HS-27A (cell line): Measurements from ENCODE around the gene BNC2.
"Not testable (repeated sequence)": the region's sequence is repeated elsewhere in the genome, so short reads cannot be mapped to it uniquely, and the experiment has no call there.

Source experiments
- DNase-seq: peaks from one replicate; pipeline ENCODE4 v3.0.0-alpha.2; 2012; ENCODE audit warnings: low read depth, missing footprints

BNC2 gene, protein sequence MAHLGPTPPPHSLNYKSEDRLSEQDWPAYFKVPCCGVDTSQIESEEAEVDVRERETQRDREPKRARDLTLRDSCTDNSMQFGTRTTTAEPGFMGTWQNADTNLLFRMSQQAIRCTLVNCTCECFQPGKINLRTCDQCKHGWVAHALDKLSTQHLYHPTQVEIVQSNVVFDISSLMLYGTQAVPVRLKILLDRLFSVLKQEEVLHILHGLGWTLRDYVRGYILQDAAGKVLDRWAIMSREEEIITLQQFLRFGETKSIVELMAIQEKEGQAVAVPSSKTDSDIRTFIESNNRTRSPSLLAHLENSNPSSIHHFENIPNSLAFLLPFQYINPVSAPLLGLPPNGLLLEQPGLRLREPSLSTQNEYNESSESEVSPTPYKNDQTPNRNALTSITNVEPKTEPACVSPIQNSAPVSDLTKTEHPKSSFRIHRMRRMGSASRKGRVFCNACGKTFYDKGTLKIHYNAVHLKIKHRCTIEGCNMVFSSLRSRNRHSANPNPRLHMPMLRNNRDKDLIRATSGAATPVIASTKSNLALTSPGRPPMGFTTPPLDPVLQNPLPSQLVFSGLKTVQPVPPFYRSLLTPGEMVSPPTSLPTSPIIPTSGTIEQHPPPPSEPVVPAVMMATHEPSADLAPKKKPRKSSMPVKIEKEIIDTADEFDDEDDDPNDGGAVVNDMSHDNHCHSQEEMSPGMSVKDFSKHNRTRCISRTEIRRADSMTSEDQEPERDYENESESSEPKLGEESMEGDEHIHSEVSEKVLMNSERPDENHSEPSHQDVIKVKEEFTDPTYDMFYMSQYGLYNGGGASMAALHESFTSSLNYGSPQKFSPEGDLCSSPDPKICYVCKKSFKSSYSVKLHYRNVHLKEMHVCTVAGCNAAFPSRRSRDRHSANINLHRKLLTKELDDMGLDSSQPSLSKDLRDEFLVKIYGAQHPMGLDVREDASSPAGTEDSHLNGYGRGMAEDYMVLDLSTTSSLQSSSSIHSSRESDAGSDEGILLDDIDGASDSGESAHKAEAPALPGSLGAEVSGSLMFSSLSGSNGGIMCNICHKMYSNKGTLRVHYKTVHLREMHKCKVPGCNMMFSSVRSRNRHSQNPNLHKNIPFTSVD

DNA sequence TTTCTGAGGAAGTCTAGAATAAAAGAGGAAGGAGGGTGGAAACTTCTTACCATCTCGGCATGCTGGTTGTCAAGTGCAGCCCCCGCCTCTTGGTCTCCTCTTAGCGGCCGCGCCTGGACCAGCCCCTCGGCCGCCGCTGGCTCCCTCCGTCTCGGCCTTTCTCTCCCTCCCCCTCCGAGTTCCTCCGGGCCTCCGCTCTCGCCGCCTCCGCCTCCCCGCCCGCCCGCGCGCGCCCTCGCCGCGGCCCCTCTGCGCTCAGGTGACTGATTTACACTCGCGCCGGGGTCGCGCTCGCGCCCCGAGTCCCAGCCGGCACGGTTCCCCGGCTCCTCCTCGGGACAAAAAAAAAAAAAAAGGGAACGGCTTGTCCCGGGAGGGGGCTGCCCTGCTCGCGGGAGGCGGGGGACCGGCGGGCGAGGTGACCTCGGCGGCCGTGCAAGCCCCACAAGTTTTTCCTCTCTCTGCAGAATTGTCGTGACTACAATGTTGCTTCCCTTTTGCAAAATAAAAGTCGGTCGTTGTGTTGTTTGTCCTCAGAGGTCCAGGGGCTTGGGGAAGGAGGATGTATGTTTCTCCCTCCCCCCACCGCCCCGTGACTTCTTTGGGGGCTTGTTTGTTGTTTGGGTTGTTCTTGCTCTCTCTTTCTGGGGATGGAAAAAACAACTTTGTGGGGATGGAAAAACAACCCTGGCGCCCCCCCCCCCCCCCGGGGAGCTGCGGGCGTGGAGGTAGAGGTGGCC is at the start of gene BNC2:
Gene BNC2, minus strand, starts transcription at position 75 of the 740 bp plus-strand sequence. Its CDS starts 22 bp downstream, at position 53.
- no peak for DNase-seq

DNA sequence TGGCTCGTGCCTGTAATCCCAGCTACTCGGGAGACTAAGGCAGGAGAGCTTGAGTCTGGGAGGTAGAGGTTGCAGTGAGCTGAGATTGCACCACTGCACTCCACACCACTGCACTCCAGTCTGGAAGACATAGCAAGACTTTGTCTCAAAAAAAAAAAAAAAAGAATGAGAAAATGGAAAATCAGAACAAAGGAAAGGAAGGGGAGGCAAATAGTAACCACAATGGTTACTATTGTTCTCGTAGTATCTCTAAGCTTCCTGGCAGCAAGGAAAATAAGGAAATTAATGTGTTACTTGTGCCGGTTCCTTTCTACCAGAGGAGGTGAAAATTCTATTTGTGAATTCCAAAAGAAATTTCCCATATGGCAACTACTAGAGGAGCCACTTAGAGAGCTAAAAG is 48.5 kb upstream of the BNC2 start:
- DNase-seq = no peak

DNA sequence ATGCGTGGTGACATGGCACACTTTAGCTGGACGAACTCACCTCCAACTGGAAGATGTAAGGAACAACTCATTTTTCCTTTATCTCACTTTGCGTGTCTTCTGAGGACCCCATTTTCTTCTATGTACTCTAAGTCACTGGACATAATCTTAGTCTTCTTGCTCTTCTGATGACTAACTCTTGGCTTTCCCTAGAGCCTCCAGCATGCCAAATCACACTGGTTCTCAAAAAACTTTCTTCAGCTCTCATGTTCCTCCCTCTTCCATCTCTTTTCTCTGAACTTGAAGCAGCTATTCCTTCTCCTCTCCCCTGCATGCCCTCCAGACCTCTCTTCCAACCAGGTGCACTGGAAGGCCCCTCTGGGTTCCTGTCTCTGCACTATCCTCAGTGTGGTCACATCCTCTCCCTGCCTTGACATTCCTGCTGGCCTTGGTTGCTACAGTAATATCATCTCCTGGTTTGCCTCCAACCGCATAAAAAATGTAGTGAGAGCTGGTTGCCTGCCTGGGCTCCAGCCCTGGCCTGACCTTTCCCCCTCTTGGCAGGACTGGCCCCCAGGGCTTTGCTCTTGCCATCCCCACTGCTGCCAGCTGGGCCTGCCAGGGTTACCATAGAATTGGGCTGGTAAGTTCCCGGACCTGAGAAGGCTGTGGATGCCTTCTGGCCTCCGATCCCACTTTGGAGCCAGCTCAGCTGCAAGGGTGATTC is 44.8 kb upstream of the BNC2 start:
- DNase-seq = no peak

DNA sequence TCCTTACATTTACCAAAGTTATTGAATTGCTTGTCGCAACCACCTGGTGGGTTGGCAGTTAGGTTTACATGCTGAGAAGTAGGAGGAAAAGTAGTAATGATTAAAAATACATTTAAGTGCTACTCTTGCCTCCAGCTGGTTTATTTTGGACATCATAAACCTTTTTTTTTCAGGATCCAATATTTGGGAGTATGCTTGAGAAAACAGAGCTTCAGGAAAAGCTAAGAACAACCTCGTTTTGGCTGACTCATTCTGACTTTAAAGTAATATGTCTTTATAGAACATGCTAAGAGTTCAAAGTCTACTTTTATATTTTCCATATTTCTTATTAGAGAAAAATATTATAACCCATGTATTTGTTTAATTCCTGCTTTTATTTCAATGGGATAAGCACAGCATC is 41.7 kb upstream of the BNC2 start:
- DNase-seq = no peak

DNA sequence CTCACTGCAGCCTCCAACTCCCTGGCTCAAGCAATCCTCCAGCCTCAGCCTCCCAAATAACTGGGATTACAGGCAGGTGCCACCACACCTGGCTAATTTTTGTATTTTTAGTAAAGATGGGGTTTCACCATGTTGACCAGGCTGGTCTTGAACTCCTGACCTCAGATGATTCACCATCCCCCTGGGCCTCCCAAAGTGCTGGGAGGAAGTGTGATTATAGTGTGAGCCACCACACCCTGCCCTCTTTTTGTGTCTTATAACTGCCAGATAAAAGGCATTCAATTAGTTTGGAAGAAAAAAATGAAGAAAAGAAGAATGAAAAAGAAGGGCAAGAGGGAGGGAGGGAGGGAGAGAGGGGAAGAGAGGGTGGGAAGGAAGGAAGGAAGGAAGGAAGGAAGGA is 37.7 kb upstream of the BNC2 start:
- not testable (repeated sequence) for DNase-seq

DNA sequence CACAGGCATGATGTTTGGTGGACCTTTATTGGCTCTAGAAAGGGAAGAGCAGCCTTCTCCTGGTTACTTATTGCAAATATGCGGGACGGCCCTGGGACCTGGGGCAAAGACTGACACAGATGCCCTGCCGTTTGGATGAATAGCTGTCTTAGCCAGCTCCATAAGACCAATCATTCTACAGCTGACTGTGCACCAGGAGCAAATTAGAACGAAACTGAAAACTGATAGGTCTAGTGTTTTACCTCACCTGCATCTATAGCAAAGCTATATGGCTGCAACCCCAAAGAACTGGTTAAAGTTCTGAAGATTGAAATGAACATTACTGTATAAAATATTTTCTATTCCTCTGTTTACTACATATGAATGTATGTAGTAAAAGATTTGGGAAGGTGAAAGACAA is 34.2 kb upstream of the BNC2 start:
- DNase-seq = no peak

DNA sequence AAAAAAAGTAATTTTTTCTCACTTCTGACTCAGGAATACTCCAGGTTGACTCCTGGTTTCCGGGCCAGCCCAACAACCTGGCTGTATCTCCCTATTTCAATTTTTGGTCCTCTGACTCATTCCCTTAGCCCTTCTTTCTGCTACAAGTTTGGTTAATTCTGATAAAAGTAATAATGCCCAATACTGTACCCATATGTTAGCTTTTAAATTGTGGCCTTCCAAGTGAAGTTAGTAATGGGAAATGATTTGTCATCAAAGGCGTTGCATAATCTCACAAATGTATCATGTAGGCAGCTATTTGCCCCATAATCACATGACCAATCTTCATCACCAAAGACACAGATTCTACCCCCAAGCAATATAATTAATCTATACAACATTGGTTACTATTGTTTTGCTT is 31.1 kb upstream of the BNC2 start:
- DNase-seq = no peak

DNA sequence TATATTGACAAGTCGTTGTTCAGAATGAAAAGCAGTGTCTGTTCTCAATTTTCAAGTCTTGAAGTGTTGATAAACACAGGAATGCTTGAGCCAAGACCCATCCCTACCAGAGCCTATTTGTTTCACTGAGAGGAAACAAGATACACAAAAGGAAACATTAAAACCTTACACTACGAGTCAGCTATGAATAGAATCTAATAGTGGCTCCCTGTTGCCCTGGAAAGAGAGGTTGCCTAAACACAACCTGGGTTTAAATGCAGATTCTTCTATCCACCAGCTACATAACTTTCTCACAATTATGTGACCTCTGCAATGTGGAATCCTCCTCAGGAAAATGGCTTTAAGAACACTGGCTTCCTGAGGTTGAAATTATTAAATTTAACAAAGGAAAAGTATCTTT is 29.1 kb upstream of the BNC2 start:
- DNase-seq = no peak

DNA sequence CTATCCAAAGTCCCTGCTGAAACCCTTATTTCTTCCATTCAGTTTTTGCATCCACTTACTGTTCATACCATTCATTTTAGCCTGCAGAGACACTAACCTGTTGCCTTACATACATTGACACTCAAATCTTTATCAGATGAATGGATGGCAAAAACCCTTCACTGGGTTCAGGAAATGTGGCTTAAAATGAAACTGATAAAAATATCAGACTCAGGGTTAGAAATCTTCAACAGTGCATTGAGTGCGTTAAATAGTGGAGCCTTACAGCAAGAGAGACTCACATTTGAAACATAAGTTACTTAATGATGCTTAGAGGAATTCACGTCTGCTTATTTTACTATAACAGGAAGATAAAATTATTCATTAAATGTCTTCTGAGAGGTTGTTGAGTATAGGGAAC is 28.0 kb upstream of the BNC2 start:
- DNase-seq = no peak

DNA sequence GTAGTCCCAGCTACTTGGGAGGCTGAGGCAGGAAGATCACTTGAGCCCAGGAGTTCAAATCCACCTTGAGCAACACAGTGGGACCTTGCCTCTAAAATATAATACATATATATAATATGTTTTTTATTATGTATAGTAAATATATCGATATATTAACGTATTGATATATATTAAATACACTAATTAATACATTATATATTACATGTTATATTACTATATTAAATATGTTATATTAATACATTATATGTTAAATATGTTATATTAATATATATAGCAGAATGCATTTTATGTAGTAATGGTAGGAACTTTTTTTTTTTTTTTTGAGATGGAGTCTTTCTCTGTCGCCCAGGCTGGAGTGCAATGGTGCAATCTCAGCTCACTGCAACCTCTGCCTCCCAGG is 18.1 kb upstream of the BNC2 start:
- DNase-seq = no peak

DNA sequence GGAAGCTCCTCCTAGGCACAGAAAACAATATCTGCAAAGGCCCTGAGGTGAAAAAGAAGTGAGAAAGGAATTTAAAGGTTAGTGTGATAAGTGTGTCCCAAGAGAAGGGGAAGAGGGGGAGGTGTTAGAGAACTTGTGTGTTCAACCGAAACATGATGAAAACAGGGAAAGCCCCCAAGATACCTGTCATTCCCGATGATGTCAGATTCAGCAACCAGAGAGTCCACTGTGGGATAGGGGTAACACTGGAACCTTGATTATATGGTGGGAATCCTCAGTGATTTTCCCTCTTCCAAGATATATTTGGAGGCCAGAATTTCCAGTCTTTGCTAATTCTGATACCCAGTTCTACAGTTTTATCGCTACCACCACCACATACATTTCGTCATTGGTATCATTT is 15.5 kb upstream of the BNC2 start:
- no peak for DNase-seq

DNA sequence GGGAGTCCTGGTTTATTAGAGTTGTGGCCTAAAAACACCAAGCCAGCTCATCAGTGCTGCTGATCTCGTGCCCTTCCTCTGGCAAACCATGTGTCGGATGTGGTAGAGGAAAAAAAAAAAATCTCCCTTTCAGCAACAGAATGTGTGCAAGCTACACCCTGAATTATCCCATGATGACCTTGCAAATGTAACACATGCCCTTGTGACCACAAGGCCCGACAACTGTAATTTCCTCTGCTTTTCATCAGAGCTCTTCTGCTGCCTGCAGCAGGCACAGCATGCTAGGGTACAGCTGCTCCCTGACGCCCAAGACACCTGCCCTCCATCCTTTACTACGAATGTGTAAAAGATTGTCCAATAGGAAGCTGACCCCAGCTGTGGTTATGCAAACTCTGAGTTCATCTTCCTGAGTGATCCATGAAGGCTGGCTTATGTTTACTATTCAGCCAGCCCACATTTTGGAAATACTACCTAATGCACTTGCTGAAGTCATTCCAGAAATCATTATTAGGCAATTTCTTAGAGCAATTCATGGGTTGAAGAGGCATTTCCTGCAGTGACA is 14.6 kb upstream of the BNC2 start:
- DNase-seq = no peak

DNA sequence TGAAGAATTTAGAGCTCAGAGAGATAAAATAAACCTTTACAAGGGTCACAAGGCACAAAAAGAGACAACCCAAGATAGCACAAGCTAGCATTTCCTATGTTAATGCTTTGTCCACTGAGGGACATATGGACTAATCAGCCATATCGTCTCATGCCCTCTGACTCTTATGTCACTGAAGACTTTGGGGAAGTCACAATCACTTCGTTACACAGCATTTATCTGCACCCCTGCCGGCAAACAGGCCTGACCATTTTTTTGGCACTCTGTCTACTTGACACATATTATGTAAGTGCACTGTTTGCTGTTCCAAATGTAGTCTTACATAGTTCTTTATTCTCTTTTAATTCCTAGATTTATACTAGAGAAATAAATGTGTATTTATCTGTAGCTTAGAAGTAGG is 13.9 kb upstream of the BNC2 start:
- DNase-seq = no peak

DNA sequence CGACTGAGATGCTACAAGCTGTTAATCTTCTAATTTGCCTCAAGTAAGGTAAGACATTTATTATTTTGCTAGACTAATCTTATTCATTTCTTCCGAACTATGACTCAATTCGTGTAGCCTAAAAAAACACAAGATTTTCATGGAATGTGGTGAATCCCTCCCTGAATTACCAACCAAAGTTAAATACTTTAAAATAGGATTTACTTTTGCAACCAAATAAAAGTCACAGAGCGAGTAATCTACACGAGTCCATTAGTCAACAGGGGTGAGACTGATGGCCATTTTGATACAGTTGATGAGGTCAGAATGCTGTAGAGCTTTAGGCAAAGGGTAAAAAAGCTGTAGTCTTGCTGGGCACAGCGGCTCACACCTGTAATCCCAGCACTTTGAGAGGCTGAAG is 13.1 kb upstream of the BNC2 start:
- DNase-seq = no peak

DNA sequence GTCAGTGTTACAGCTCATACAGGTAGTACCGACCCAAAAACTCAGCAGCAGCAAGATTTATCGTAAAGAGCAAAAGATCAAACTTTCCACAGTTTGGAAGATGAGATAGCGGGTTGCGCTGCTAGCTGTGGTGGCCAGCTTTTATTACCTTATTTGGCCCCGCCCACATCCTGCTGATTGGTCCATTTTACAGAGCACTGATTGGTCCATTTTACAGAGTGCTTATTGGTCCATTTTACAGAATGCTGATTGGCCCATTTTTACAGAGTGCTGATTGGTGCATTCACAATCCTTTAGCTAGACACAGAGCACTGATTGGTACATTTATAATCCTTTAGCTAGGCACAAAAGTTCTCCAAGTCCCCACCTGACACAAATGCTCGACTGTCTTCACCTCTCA is 12.0 kb upstream of the BNC2 start:
- not testable (repeated sequence) for DNase-seq

DNA sequence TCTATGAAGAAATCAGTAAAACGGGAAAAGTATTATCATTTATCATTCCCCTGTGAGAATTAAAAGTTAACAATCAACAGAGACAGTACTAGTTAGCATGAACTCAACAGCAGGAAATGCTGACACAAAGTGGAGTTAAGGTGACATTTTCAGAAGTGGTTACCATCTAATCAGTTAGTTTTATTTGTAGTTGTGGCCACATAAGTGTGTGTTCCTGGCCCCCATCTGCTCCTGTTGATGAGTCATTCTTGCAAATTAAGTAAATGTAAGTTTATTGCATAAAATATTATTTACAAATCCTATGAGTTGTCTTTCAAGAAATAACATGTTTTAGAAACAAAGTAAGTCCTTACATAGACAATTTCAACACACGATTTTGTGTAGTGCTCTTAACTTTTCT is 8.9 kb upstream of the BNC2 start:
- DNase-seq = no peak

DNA sequence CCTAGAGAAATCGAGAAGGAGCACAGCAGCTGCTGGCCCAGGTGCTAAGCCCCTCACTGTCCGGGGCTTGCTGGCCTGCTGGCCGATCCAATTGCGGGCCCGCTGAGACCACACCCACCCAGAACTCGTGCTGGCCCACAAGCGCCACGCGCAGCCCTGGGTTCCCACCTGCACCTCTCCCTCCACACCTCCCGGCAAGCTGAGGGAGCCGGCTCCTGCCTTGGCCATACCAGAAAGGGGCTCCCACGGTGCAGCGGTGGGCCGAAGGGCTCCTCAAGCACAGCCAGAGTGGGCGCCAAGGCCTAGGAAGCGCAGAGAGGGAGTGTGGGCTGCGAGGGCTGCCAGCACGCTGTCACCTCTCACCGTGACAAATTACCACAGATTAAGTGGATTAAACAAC is 6.8 kb upstream of the BNC2 start:
- no peak for DNase-seq

DNA sequence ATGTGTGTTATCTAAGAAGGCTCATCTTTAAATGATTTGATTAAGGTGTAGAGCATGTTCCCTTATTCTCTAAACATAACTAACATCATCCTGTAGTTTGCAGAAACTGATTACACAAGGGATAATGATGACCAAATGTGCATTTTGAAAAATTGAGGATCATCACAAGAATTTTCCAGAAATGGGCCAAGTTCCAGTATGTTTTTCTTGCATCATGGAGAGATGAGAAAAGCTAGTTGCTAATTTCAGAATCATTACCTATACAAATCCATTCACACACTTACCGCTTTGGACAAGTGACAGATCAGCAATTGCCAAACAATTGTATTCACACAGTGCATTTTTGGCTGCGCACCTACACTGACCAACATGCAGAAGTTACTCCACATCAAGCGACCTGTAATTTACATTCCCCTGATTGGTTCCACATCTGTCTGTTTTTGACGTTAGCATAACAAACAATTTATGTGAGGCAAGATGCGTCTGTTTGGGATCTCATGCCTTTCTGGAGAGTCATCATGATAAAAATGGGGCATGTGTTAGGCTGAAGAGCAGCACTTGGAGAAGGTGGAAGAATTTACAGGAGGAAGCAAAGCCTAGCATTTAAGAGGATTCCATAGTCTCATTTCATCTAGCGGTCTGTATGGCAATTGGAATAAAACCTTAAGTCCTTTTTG is 2.8 kb upstream of the BNC2 start:
- DNase-seq = no peak

DNA sequence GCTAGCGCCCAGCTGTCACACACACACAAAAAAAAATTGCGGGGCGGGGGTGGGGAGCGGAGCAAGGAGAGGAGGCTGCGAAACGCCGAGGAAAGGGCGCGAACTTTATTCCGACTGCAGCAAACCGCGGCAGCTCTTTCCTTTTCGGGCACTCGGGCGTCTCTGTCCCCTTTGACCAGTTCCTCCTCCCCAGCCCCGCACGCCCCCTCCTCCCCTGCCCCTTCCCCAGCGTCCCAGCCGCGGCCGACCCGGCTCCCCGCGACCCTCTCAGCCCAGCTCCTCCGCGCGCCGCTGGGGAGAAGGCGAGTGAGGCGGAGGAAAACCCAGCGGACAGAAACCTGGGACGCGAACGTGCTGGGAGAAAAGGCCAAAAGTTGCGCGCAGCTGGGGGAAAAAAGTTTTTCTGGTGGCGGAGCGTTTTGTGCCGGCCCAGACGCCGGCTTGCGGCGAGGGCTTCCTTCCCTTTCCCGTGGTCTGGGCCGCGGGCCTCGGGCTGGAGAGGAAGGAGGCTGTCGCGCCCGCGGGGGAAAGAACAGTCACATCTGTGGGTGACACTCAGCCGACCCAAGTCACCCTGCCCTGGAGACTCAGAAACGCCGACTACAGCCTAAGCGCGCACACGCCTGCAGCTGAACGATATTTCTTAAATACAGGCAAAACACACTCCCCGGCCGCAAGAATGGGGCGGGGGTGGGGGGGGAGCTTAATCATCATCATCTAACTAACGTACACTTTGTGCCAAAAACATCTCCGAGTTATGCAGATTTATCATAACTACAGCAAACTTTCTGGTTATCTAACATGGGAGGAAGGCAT is 1.1 kb upstream of the BNC2 start:
- DNase-seq = no peak
